T-helper 1 cell treated with Interleukin-12 subunit alpha and Interleukin-12 subunit beta and Interleukin-4 antibody, amounts not matched to agents 30 μg/mL and 1 μg/mL, for 36 hours (primary cell): Measurements from ENCODE around the gene TYW3.
"Not testable (repeated sequence)": the region's sequence is repeated elsewhere in the genome, so short reads cannot be mapped to it uniquely, and the experiment has no call there.

ENCODE experiments used
- H3K27ac Mint-ChIP-seq: one replicate; pipeline ENCODE4 v1.8.0; 2021; ENCODE audit warnings: mild to moderate bottlenecking, mixed read lengths
- H3K27me3 Mint-ChIP-seq: one replicate; pipeline ENCODE4 v1.8.0; 2021; ENCODE audit warnings: low read depth, mixed read lengths
- H3K36me3 Mint-ChIP-seq: one replicate; pipeline ENCODE4 v1.8.0; 2021; ENCODE audit warnings: low read depth, mixed read lengths
- H3K4me1 Mint-ChIP-seq: one replicate; pipeline ENCODE4 v1.8.0; 2021; ENCODE audit warnings: low read depth, mixed read lengths
- H3K4me3 Mint-ChIP-seq: one replicate; pipeline ENCODE4 v1.8.0; 2021; ENCODE audit warnings: mild to moderate bottlenecking, moderate library complexity, mixed read lengths
- H3K9me3 Mint-ChIP-seq: one replicate; pipeline ENCODE4 v1.8.0; 2021; ENCODE audit warnings: mixed read lengths

The TYW3 gene

GRCh38 chr1:74753104-74753503, 20.2 kb downstream of the TYW3 start:
- Mint-ChIP-seq H3K9me3 (peaks cover 23% of the 10 kb centered on the region), H3K27me3 (no peaks in the 10 kb centered on the region), H3K27ac (no peak overlapping the region), H3K4me3 (no peak overlapping the region), H3K36me3 (peaks cover 51% of the 10 kb centered on the region), H3K4me1 (no peaks in the 10 kb centered on the region)

GRCh38 chr1:74755475-74755874, 22.5 kb downstream of the TYW3 start:
- peaks cover 29% of the 10 kb centered on the region for H3K9me3 Mint-ChIP-seq
- H3K36me3 Mint-ChIP-seq: peaks cover 64% of the 10 kb centered on the region
- H3K27me3 Mint-ChIP-seq: no peaks in the 10 kb centered on the region
- no peak overlapping the region for H3K27ac Mint-ChIP-seq
- H3K4me3 Mint-ChIP-seq: no peak overlapping the region
- no peaks in the 10 kb centered on the region for H3K4me1 Mint-ChIP-seq

- not testable (repeated sequence) for H3K4me3 Mint-ChIP-seq, H3K27me3 Mint-ChIP-seq, H3K27ac Mint-ChIP-seq
Observed at GRCh38 chr1:74756650-74757049, 23.7 kb downstream of the TYW3 start.

GRCh38 chr1:74763807-74764206, 30.9 kb downstream of the TYW3 start:
- peaks cover 34% of the 10 kb centered on the region for H3K36me3 Mint-ChIP-seq
- H3K27me3 Mint-ChIP-seq: no peaks in the 10 kb centered on the region
- no peak overlapping the region for H3K4me3 Mint-ChIP-seq
- peaks cover 3% of the 10 kb centered on the region for H3K9me3 Mint-ChIP-seq
- no peak overlapping the region for H3K27ac Mint-ChIP-seq
- H3K4me1 Mint-ChIP-seq: peaks cover 6% of the 10 kb centered on the region

More at GRCh38 chr1:74756650-74757049, 23.7 kb downstream of the TYW3 start:
- peaks cover 29% of the 10 kb centered on the region for H3K9me3 Mint-ChIP-seq
- H3K4me1 Mint-ChIP-seq: not testable (repeated sequence)
- H3K36me3 Mint-ChIP-seq: peaks cover 64% of the 10 kb centered on the region

- no peaks in the 10 kb centered on the region for H3K9me3 Mint-ChIP-seq
- peaks cover 17% of the 10 kb centered on the region for H3K36me3 Mint-ChIP-seq
- no peak overlapping the region for H3K4me3 Mint-ChIP-seq
- H3K27me3 Mint-ChIP-seq: peaks cover 4% of the 10 kb centered on the region
- peaks cover 6% of the 10 kb centered on the region for H3K4me1 Mint-ChIP-seq
- no peak overlapping the region for H3K27ac Mint-ChIP-seq
Observed at GRCh38 chr1:74766579-74766978, 33.6 kb downstream of the TYW3 start.

- H3K36me3 Mint-ChIP-seq: peaks cover 13% of the 10 kb centered on the region
- H3K9me3 Mint-ChIP-seq: no peaks in the 10 kb centered on the region
- peaks cover 4% of the 10 kb centered on the region for H3K27me3 Mint-ChIP-seq
- no peak overlapping the region for H3K4me3 Mint-ChIP-seq
- H3K27ac Mint-ChIP-seq: no peak overlapping the region
- peaks cover 4% of the 10 kb centered on the region for H3K4me1 Mint-ChIP-seq
Observed at GRCh38 chr1:74767490-74767889, 34.5 kb downstream of the TYW3 start.

GRCh38 chr1:74771913-74772515, 39.1 kb downstream of the TYW3 start:
- Mint-ChIP-seq H3K4me3 (no peak overlapping the region), H3K36me3 (no peaks in the 10 kb centered on the region), H3K27ac (no peak overlapping the region), H3K4me1 (no peaks in the 10 kb centered on the region), H3K27me3 (peaks cover 9% of the 10 kb centered on the region), H3K9me3 (no peaks in the 10 kb centered on the region)

GRCh38 chr1:74772945-74773344, 40.0 kb downstream of the TYW3 start:
- peaks cover 10% of the 10 kb centered on the region for H3K27me3 Mint-ChIP-seq
- H3K4me1 Mint-ChIP-seq: no peaks in the 10 kb centered on the region
- no peaks in the 10 kb centered on the region for H3K36me3 Mint-ChIP-seq
- H3K27ac Mint-ChIP-seq: no peak overlapping the region
- H3K4me3 Mint-ChIP-seq: no peak overlapping the region
- H3K9me3 Mint-ChIP-seq: no peaks in the 10 kb centered on the region

- H3K27me3 Mint-ChIP-seq: peaks cover 15% of the 10 kb centered on the region
- no peaks in the 10 kb centered on the region for H3K9me3 Mint-ChIP-seq
- H3K4me1 Mint-ChIP-seq: no peaks in the 10 kb centered on the region
- H3K27ac Mint-ChIP-seq: no peak overlapping the region
- no peaks in the 10 kb centered on the region for H3K36me3 Mint-ChIP-seq
- no peak overlapping the region for H3K4me3 Mint-ChIP-seq
Observed at GRCh38 chr1:74773582-74773981, 40.6 kb downstream of the TYW3 start.

- no peak overlapping the region for H3K27ac Mint-ChIP-seq
- no peaks in the 10 kb centered on the region for H3K9me3 Mint-ChIP-seq
- H3K36me3 Mint-ChIP-seq: no peaks in the 10 kb centered on the region
- no peaks in the 10 kb centered on the region for H3K4me1 Mint-ChIP-seq
- no peak overlapping the region for H3K4me3 Mint-ChIP-seq
- H3K27me3 Mint-ChIP-seq: peaks cover 22% of the 10 kb centered on the region
Observed at GRCh38 chr1:74775735-74776134, 42.8 kb downstream of the TYW3 start.

- Mint-ChIP-seq H3K27me3 (peaks cover 18% of the 10 kb centered on the region), H3K27ac (no peak overlapping the region), H3K4me1 (no peaks in the 10 kb centered on the region), H3K9me3 (no peaks in the 10 kb centered on the region), H3K36me3 (no peaks in the 10 kb centered on the region), H3K4me3 (no peak overlapping the region)
Observed at GRCh38 chr1:74777525-74777924, 44.6 kb downstream of the TYW3 start.

GRCh38 chr1:74779750-74780149, 46.8 kb downstream of the TYW3 start:
- Mint-ChIP-seq H3K36me3 (no peaks in the 10 kb centered on the region), H3K27me3 (peaks cover 13% of the 10 kb centered on the region), H3K4me3 (no peak overlapping the region), H3K4me1 (no peaks in the 10 kb centered on the region), H3K27ac (no peak overlapping the region), H3K9me3 (no peaks in the 10 kb centered on the region)

GRCh38 chr1:74780594-74780993, 47.6 kb downstream of the TYW3 start:
- Mint-ChIP-seq H3K9me3 (no peaks in the 10 kb centered on the region), H3K27ac (no peak overlapping the region), H3K36me3 (no peaks in the 10 kb centered on the region), H3K27me3 (peaks cover 13% of the 10 kb centered on the region), H3K4me1 (no peaks in the 10 kb centered on the region), H3K4me3 (no peak overlapping the region)

- Mint-ChIP-seq H3K27ac (no peak overlapping the region), H3K27me3 (no peaks in the 10 kb centered on the region), H3K9me3 (no peaks in the 10 kb centered on the region), H3K36me3 (no peaks in the 10 kb centered on the region), H3K4me1 (no peaks in the 10 kb centered on the region), H3K4me3 (no peak overlapping the region)
Observed at GRCh38 chr1:74785944-74786343, 53.0 kb downstream of the TYW3 start.

GRCh38 chr1:74790453-74790852, 57.5 kb downstream of the TYW3 start:
- H3K27me3 Mint-ChIP-seq: peaks cover 7% of the 10 kb centered on the region
- no peaks in the 10 kb centered on the region for H3K9me3 Mint-ChIP-seq
- H3K27ac Mint-ChIP-seq: no peak overlapping the region
- no peak overlapping the region for H3K4me3 Mint-ChIP-seq
- H3K36me3 Mint-ChIP-seq: no peaks in the 10 kb centered on the region
- H3K4me1 Mint-ChIP-seq: no peaks in the 10 kb centered on the region

GRCh38 chr1:74791491-74791890, 58.5 kb downstream of the TYW3 start:
- Mint-ChIP-seq H3K27ac (no peak overlapping the region), H3K27me3 (peaks cover 7% of the 10 kb centered on the region), H3K4me3 (no peak overlapping the region), H3K36me3 (no peaks in the 10 kb centered on the region), H3K4me1 (no peaks in the 10 kb centered on the region), H3K9me3 (no peaks in the 10 kb centered on the region)
